Purkinje cell (primary cell): ENCODE measurements around the gene CNIH3. TPM values are rescaled to one million over a fixed set of nuclear protein-coding genes. Genes with fewer than 3 reads are reported as not detected.

Source experiments
- polyA plus RNA-seq: library from polyadenylated mRNA; unstranded; fragments of >200 nt; fragmentation: Nextera tagmentation; gene quantifications from 2 replicates; pipeline ENCODE4 v1.2.1, GENCODE V29; 2014

Gene CNIH3
- 5.7 and 11.3 TPM in 2 replicates for polyA plus RNA-seq

GRCh38 chr1:224615861-224616755 lies at the start of gene CNIH3:
Gene CNIH3 (plus strand): TSS chr1:224616317. CDS start chr1:224617175, 858 bp downstream.

Other genes with a start within 250 kb of the CNIH3 start
- 24.6 and 24.7 TPM in 2 replicates for gene WDR26, start 181.5 kb upstream of the CNIH3 start, polyA plus RNA-seq